ENCODE results near the gene B4GALNT3. TPM values are rescaled to one million over a fixed set of nuclear protein-coding genes. Genes with fewer than 3 reads are reported as not detected.

Gene B4GALNT3
- polyA plus RNA-seq, 10 donors = 6.2 to 15.6 (median 10.0) TPM

DNA sequence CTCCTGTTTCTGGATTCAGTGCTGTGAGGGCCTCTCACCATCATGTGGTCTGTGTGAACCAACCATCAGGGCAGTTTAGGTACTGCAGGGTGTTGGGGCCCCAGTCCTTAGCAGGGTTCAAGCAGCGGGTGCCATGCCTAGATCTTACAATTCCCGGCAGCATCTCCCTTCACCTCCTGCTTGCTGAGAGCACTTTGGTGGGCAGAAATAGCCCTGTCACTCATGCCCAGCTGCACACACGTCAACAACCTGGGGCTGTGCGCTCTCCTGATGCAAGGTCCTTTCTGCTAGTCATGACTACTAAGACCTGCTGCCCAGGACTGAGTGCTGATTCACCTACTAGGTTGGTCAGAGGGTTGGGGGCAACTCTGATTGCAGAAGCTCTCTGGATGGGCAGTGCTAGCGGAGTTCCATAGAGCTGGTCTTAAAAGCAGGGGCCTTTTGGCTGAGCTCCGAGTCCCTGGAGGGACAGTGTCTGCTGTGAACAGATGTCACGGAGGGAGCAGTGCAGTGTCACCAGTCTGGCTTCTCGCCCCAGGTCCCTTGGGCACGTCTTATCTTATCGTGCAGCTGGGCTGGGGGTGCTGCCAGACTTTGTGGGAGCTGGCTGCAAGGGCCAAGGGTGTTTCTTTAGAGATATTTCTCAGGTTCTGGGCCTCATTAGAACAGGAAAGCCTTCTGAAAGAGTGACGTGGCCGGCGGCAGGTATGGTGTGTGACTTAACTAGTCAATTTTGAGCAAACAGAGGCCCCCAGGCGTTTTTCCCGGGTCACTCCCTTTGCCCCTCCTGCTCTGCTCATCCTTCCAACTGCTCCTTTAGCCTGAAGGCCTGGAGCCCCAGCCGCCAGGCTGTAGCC is 131.7 kb downstream of the B4GALNT3 start:
- peak in 1 of 3 donors; percentile 51 for DNase-seq

DNA sequence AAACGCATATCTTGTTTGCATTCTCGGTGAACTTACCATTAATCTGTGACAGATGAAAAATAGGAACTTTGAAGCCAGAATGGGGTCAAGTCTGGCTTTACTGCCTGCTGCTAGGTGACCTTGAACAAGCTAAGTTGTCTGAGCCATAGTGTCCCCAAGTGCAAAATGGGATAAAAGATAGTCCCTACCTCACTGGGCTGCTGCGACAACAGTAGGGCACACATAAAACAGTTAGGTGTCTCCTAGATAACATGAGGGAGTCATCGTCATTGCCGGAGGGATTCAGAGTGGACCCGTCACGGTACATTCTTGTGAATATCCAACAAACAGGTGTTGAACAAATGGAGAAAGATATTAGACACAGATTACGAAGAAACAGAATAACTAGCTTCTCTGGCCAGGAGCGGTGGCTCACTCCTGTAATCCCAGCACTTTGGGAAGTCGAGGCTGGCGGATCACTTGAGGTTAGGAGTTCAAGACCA is 132.3 kb downstream of the B4GALNT3 start:
- no peak for DNase-seq

DNA sequence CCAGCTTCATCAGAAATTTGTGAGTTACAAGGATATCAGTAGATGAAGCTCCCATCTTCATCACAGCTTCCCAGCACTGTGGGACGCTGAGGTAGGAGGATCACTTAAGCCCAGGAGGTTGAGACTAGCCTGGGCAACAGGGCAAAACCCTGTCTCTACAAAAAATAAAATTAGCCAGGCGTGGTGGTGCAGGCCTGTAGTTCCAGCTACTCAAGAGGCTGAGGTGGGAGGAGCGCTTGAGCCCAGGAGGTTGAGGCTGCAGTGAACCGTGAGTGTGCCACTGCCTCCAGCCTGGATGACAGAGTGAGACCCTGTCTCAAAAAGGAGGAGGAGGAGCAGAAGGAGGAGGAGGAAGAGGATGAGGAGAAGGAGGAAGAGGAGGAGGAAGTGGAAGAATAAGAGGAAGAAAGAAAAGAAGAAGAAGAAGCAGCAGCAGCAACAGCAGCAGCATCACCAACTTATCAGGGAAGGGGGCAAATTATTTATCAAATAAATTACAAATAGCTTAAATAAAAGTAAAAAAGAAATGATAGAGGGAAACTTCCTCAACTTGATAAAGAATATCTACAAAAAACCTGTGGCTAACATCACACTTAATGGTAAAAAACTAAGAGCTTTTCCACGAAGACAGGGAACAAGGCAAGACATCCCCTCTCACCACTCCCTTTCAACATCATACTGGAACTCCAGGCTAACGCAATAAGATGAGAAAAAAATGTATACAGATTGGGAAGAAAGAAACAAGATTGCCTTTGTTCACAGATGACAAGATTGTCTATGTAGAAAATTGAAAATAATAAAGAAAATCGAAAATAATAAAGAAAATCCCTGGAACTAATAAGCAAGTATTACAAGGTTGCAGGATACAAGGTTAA is 133.9 kb downstream of the B4GALNT3 start:
- DNase-seq = no peak

DNA sequence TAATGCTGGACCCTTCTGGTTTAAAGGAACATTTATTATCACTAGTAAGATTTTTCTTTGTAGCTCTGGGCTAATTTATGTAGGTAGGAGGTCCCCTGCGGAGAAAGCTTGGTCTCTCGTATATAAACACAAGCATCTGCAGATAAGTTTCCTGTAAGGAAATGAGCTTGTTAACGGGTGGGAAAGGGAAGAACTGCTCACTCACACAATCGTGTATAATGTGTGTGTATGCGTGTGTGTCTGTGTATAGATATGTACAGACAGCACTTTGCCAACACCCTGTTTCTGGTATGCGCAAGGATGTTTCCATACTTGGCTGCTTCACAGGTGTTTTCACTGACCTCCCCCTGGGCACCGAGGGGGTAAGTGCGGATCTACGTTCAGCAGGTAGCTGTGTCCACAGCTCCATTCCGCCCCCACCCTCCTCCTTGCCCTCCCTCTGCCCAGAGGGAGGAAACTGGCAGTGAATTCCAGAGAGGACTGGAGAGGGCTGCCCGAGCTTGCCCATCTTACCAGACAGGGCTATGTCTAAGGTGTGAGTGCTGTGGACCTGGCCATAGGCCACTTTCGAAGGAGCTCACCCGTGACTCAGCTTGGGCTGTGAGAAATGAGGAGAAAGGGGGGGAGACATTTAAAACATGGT is 138.3 kb downstream of the B4GALNT3 start:
- no peak for DNase-seq

DNA sequence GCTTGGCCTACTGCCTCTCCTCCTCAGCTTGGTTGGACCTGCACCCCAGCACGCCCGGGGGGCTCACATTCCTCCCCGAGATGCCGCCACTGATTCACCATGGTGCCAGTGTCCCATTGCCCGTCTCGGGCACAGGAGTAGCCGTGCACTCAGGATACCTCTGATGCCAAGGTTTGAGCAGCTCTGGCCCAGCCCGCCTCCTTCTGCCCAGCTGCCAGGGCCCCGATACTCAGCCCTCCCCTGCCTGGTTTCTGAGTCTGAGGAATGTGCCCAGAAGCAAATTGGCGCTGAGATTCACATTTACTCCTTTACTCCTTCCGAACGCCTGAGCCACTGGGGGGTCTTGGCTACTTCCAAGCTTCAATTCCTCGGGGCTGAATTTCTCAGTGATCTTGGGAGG is 140.0 kb downstream of the B4GALNT3 start:
- no peak for DNase-seq

DNA sequence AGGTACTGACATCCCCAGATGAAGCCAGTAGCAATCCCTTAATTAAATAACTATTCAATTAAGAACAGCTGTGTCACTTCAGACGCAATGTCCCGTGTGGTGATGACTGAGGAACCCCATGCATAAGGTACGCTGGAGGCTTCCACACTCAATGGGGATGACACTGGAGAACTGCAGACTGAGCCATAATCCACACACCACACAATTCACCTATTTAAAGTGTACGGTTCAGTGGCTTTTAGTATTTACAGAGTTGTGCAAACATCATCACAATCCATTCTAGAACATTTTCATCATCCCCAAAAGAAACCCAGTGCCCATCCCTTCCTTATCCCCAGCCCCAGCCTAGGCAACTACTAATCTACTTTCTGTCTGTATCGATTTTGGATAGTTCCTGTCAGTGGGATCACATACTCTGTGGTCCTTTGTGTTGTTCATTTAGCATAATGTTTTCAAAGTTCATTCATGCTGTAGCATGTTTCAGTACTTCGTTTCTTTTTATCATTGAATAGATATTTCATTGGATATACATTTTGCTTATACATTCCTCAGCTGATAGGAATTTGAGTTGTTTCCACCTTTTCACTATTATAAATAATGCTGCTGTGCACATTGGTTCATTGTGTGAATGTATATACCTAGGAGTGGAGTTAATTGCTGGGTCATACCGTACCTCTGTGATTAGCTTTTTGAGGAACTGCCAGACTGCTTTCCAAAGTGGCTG is 142.4 kb downstream of the B4GALNT3 start:
- no peak for DNase-seq

DNA sequence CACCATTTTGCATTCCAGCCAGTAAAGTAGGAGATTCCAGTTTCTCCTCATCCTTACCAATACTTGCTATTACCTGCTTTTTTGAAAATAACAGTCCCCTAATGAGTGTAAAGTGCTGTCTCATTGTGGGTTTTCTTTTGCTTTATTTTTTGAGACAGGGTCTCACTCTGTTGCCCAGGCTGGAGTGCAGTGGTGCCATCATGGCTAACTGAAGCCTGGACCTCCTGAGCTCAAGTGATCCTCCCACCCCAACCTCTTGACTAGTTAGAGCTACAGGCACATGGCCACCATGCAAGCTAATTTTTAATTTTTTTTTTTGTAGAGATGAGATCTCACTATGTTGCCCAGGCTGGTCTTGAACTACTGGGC is 142.9 kb downstream of the B4GALNT3 start:
- DNase-seq = no peak

DNA sequence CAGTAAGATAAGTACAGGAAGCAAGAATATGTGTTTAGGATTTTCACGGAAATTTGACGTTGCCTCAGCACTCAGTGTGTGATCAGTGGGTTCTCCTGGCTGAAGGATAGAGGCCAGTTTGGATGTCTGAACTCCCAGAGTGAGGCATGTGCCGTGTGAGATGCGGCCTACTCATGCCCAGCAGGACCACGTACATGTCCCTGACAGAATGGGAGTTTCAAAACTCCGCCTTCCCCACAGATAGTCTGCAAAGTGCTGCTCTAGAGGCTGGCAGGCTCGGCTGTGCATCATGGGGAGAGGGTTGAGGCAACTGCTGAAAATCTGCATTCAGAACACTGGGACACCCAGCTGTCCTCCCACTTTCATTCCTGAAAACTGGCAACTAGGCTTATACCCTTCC is 145.2 kb downstream of the B4GALNT3 start:
- DNase-seq = no peak

DNA sequence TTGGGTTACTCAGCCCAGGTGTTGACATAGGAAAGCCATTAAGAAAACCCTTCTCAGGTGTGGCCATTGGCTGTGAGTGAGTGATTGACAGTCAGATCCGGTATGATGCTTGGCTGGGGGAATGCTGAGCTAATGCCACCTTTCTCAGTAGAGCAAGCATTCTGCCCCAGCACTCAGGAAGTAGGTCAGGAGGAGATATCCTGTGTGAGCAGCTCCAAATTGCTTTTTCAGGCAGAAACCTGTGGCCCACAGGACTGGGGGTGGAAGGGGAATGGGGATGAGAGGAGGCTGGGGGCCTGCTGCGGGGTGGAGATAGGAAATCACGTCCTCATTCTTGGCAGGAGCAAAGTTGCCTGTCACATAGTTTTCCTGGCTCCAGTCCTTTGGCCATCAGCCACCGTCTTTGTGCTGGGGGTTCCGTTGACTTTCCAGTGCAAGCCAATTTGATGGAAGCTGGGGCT is 147.8 kb downstream of the B4GALNT3 start:
- DNase-seq = peak in 2 of 3 donors; percentile 53 to 74

DNA sequence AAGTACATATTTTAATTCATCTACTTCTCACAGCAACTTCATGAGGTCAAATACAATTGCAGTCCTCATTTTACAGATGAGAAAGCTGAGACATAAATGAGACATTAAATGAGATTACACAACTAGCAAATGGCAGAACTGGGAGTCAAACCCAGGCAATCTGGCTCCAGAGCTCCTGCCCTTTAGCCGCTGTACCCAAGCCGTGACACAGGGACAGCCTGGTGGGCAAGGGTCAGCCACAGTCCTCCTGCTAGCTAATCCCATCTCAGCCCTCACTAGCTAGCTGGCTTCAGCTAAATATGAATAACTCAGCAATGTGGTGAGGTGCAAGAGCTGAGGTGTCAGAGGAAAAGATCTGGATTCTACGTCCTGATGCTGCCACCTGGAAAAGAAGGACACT is 148.7 kb downstream of the B4GALNT3 start:
- DNase-seq = no peak

DNA sequence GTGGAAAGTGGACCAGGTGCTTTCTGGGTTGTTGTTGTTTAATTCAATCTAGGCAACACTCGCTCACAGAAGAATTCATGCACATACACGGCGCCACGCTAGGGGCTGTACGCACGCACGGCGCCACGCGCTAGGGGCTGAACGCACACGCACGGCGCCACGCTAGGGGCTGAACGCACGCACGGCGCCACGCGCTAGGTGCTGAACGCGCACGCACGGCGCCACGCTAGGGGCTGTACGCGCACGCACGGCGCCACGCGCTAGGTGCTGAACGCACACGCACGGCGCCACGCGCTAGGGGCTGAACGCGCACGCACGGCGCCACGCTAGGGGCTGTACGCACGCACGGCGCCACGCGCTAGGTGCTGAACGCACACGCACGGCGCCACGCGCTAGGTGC is 149.2 kb downstream of the B4GALNT3 start:
- DNase-seq = no peak

DNA sequence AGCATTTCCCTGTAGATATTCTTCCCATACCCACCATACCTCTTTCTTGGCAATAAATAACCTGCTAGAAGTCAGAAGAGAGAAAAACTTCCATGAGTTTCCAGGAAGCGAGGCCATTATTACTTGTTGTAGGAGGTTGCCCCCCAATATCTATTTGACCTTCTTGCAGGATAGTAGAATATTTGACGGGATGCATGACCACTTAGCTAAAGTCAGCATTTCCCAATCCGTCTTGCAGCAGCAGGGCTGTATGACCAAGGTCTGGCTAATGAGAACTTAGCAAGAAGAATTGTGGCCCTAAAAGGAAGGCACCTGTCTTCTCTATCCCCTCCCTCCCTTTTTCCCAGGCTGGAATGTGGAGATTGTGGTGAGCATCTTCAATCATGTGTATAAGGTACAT is 152.0 kb downstream of the B4GALNT3 start:
- no peak for DNase-seq

DNA sequence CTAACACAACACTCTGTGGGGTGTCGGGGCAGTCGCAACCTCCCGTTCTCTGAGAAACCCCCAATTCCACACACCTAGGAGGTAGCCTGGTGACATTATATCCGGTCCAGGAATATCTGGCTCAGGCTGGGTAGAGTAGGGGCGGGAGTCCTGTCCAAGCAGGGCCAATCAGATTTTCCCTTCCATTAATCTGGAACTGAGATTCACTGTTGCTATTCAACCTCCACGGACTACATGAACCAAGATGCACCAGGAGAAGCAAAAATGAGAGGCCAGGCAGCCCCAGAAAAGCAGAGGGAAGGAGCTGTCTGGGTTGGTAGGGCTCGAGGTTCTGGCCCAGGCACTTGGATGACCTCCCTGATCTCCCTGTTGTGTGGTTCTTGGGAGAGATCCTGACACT is 152.6 kb downstream of the B4GALNT3 start:
- DNase-seq = no peak

DNA sequence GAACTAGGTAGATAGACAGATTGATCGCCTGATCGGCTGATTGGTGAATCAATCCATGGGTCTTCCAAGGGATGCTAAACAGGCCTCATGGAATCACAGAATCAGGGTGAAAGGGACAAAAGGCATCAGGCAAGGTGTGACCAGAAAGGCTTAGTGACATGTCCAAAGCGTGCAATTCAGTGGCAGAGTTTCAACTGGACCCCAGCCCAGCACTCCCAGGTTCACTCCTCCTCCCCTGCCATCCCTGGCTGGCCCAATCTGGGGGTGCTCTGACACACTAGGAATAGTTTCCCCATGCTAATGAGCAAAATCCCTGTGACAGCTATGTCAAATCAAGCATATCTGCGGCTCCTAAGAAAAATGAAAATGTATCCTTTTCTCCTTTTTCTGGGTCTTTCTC is 153.1 kb downstream of the B4GALNT3 start:
- DNase-seq = no peak

Other genes starting within 250 kb of the B4GALNT3 start
- 1 to 10 TPM in 2 of 10 donors, under 1 TPM in 8; 0.42 to 1.5 (median 0.65) TPM for gene SLC6A12, start 245.8 kb upstream of the B4GALNT3 start, polyA plus RNA-seq (ENCODE audit: insufficient read length in 10 of 10)
- 1 to 10 TPM; 1.3 to 6.1 (median 2.6) TPM for gene SLC6A13, start 197.1 kb upstream of the B4GALNT3 start, polyA plus RNA-seq (ENCODE audit: insufficient read length in 10 of 10)
- gene KDM5A, start 70.6 kb upstream of the B4GALNT3 start, polyA plus RNA-seq (ENCODE audit: insufficient read length in 10 of 10) = 10 to 100 TPM; 17.4 to 27.2 (median 23.8) TPM
- gene CCDC77, start 58.3 kb upstream of the B4GALNT3 start, polyA plus RNA-seq (ENCODE audit: insufficient read length in 10 of 10) = 10 to 100 TPM in 4 of 10 donors, 1 to 10 TPM in 6; 6.7 to 17.7 (median 9.8) TPM
- 1 to 10 TPM; 3.5 to 7.0 (median 5.2) TPM for gene NINJ2, start 203.5 kb downstream of the B4GALNT3 start, polyA plus RNA-seq (ENCODE audit: insufficient read length in 10 of 10)